GM18951 (cell line): ENCODE measurements around the gene KCTD15.

Experiments
- POLR2A ChIP-seq: IDR thresholded peaks from 4 replicates; pipeline ENCODE4 v1.6.1; 2011; ENCODE audit warnings: mild to moderate bottlenecking; ENCODE audit not compliant: insufficient read length, insufficient read depth; ENCODE audit errors: extremely low read depth
- in situ Hi-C: fragments of 300-500 bp; cut with MboI; formaldehyde crosslinking; loops from one replicate; pipeline ENCODE4 v1.12.0; 2022; ENCODE audit warnings: low sequenced_read_pairs, mixed read lengths, inconsistent platforms; ENCODE audit not compliant: unreplicated experiment

Gene KCTD15

DNA sequence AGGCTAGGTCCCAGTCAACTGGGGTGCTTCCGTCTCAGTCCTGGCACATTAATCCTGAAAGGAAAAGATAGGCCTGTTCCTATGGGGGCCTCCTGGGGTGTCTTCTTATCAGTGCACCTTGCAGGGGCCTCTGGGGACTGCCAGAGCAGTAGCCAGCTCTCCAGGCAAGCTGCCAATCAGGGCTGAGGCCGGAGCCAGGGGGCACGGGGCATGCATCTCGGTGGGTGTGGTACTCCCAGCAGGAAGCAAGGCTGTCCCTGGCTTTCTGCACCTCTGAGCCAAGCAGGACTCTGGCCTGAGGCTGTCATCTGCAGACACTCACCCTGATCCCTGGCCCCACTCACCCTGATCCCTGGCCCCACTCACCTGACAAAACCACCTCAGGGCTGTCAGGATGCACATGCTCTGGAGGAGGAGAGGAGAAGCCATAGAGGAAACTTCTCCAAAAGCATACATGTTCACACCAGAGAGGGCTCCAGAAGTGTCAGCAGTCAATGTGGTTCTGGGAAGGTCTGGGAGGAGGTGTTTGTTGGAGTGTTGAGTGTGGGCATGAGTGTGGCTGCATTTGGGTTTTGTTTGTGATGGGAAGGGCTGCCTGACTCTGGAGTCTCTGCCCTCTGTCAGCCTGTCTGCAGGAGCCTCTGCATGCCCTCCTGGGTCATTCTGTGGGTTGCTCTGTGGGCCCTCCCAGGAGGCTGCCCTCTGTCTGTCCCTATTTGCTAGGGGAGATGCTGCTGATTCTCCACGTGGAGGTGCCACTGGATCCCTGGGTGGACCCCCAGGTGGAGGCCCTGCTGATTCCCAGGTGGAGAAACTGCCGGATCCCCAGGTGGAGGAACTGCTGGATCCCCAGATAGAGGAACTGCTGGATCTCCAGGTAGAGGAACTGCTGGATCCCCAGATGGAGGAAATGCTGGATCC, 22.7 kb upstream of the KCTD15 start:
- in situ Hi-C loops, result loop anchor here (10.0 to 25.0 kb wide), 3 partner anchors 321 to 537 kb away; partner anchors contain the start of gene SLC7A10
- TF ChIP-seq POLR2A, result no peak

DNA sequence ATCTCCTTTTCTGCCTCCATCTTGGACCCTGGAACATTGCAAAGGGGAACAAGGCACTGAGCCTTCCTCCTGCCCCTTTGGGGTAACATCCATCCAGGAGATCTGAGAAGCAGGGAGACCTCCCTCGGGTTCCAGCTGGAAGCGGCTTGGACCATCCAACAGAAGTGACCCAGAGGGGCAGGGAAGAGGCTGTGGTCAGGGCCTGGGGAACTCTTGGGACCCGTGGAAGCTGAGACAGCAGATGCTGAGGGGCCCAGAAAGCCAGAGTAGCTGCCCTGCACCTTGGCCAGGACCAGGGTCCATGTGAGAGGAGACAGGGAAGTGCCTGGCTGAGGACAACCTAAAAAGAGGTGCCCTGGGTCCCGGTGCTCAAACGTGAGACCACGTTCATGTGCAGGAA, 21.9 kb upstream of the KCTD15 start:
- in situ Hi-C loops, result loop anchor here (10.0 to 25.0 kb wide), 3 partner anchors 320 to 537 kb away; partner anchors contain the start of gene SLC7A10
- TF ChIP-seq POLR2A, result no peak

DNA sequence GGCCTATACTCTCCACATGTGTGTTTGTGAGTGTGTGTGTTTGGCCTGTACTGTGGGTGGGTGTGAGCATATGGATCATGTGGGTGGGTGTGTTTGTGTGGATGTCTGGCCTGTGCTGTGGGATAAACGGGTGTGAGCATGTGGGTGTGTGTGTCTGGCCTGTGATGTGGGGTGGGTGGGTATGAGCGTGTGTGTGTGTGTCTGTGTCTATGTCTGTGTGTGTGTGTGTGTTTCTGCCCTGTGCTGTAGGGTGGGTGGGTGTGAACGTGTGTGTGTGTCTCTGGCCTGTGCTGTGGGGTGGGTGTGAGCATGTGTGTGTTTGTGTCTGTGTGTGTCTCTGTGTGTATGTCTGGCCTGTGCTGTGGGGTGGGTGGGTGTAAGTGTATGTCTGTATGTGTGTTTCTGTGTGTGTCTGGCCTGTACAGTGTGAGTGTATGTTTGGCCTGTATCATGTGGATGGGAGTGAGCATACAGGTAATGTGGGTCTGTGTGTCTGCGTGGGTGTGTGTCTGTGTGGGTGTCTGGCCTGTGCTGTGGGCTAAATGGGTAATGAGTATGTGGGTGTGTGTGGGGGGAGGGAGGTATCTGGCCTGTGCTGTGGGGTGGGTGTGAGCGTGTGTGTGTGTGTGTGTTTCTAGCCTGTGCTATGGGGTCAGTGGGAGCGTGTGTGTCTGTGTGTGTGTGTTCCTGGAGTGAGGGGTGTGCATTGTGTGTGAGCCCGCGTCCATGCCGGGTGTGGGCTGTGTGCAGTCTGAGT, 20.8 kb upstream of the KCTD15 start:
- TF ChIP-seq POLR2A, result no peak
- in situ Hi-C loops, result loop anchor here (10.0 kb wide), 2 partner anchors 319 to 351 kb away; no protein-coding TSS in a partner anchor

DNA sequence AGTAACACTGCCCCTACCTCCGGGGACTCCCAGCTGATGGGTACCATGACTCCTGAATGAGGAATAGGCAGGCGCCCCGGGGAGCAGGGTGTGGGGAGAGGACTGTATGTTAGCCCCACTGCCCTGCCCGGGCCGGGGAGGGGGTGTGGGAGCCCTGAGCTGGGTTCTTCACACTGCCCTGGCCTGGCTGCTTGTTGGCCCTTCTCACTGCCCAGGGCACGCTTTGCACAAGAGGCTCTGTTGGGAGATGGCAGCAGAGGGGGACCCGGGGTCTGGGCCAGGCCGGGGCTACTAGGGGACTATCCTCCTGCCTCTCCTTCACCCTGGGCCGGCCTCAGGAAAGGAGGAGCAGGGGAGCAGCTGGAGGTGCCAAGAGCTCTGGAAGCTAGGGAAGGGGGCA, 19.3 kb upstream of the KCTD15 start:
- in situ Hi-C loops, result loop anchor here (10.0 kb wide), 2 partner anchors 317 to 353 kb away; no protein-coding TSS in a partner anchor
- no peak for TF ChIP-seq POLR2A

DNA sequence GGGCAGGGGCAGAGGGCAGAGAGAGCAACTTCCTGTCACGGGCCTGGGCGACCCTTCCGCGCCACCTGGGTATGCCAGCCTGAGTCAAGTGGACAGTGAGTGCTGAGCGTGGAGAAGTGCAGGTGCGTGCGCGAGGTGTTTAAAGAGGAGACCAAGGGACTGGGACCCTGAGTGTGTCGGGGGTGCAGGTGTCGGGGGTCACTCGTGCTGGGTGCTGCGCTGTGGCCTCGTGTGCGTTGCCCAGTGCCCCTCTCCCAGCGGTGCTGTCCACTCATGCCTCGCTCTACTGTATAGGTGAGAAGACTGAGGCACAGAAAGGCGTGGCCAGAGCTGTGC, 18.9 kb upstream of the KCTD15 start:
- TF ChIP-seq POLR2A, result no peak
- in situ Hi-C loops, result loop anchor here (10.0 kb wide), 2 partner anchors 317 to 353 kb away; no protein-coding TSS in a partner anchor

DNA sequence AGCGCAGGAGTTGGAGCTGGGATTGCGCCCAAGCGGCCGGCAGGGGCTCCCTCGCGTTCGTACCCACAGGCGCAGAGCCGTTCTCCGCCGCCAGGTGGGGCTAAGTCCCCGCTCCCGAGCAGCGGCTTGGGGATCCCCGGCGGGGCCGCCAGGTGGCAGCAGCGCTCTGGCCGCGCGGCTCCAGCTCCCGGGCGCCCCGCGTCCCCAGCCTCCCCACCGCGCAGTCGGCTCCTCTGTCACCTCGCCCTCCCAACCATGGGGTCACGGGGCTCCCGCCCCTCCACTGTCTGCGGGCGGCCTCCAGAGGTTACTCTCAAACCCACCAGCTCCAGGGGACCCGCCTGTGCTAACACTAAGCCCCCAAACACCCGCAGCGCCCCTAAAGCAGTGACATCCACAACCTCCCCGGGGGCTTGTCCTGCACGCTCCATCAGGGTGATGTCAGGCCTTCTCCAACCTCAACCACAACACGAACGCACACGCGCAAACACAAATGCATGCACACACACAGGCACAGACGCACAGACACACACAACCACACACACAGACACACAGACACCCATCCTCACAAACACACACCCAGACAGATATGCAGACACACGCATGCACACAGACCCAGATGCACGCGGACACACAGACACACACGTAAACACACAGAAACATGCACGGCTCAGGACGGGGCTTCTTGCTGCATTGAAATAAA, 18.4 kb upstream of the KCTD15 start:
- in situ Hi-C loops, result loop anchor here (10.0 kb wide), 2 partner anchors 317 to 353 kb away; no protein-coding TSS in a partner anchor
- TF ChIP-seq POLR2A, result no peak

DNA sequence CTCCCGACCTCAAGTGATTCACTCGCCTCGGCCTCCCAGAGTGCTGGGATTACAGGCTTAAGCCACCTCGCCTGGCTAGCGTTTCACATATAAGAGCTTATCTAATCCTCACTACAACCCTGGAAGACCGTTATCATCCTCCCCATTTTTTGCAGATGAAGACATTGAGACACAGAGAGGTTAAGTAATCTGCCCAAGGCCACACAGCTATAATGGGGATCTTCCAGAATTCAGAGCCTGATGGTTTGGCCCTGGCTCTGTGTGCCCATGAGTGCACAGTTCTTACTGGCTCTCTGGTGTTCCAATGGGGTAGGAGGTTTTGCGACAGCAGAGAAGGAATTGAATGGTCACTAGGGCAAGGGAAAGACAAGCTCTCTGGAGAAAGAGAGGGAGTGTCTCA, 16.8 kb upstream of the KCTD15 start:
- TF ChIP-seq POLR2A, result no peak
- in situ Hi-C loops, result loop anchor here (10.0 kb wide), 2 partner anchors 315 to 355 kb away; no protein-coding TSS in a partner anchor

DNA sequence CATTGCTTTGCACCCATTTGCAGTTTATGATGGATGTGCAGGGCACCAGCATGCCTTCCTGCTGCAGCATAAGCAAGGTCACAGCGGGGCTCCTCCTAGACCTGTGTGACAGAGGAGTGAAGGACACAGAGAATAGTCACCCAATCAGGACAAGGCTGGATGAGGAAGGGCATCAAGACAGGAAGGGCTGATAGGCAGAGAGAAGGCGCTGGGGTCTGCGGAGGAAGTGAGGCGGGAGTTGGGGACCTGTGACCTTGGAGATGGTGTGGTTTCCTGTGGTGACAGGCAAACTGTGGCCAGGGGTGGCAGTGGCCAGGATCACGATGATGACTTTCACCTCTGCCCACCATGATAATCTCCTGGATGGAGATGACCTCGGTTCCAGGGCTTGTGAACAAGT, 16.4 kb upstream of the KCTD15 start:
- in situ Hi-C loops, result no loop called here

DNA sequence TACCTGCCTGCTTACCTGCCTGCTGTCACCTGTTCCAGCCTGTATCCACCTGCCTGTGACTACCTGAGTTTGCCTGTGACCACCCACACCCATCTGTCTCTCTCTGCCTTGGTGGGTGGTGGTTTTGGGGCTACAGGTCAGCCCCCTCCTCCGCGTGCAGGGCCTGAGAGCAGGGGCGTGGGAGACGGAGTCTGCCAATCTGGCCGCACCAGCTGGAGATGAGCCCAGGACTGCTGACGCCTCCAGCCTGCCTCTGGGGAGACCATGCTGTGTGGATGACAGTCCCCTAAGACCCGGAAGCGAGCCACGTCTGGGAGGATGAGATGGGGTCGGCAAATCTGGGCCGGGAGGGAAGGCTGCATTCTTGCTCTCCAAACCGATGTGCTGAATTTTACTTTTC, 15.9 kb upstream of the KCTD15 start:
- in situ Hi-C loops, result no loop called here

More for the DNA sequence above, 16.4 kb upstream of the KCTD15 start:
- no peak for TF ChIP-seq POLR2A

DNA sequence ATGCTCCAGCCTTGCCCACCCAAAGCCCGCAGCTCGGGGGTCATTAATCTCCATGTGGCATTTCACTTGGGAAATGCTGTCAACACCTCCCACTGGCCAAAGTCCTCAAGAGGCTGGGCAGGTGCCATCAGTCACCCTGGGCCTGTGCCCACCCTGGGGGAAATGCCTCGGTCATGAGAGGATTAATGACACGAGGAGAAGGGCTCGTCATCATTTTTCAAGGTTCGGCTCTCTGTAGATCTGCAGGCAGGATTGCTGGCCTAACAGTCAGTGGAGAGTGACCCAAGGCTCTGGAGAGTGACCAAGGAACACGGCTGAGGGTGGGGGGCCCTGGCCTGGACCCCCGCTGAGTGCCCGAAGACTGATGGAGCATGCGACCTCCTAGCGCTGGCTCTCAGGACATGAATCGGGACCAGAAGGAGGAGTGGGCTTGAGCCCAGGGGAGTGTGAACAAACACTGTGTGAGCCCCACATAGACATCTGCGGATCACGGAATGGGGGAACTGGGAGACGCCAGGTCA, 15.2 kb upstream of the KCTD15 start:
- no peak for TF ChIP-seq POLR2A
- in situ Hi-C loops, result no loop called here

More for the DNA sequence above, 15.9 kb upstream of the KCTD15 start:
- TF ChIP-seq POLR2A, result no peak

DNA sequence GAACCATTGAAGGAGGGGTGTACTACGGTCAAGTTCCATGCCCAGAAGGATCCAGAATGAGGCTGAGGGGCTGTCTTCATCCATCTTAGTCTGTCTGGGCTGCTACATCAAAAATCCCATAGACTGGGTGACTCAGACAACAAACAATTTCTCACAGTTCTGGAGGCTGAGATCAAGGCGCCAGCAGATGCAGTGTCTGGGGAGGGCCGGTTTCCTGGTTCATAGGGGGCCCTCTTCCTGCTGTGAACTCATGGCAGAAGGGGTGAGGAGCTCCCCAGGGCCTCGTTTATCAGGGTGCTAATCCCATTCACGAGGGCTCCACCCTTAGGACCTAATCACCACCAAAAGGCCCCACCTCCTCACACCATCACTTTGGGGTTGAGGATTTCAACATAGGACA, 14.7 kb upstream of the KCTD15 start:
- in situ Hi-C loops, result no loop called here
- TF ChIP-seq POLR2A, result no peak

DNA sequence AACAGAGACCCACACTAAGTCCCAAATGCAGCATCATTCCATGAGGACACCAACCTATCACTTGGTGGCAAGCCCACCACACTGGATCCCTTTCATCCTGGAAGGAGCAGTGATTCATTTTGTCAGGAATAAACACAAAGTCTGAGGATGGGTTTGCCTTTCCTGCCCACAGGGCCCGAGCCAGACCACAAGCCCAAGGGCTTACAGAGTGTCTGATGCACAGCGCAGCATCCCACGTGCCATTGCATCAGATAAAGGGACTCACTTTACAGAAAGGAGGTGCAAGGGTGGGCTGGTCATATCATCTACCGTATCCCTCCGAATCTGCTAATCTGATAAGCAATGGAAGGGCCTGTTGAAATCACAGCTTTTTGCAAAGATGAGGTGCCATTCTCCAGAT, 12.2 kb upstream of the KCTD15 start:
- in situ Hi-C loops, result no loop called here

More for the DNA sequence above, 12.2 kb upstream of the KCTD15 start:
- no peak for TF ChIP-seq POLR2A
